Measurements from ENCODE around the gene HYAL3. TPM values are rescaled to one million over a fixed set of nuclear protein-coding genes. Genes with fewer than 3 reads are reported as not detected.

The HYAL3 gene
- total and polyA plus RNA-seq, 2 of the 13 experiments (the other 11 are each of a cell fraction or from before 2014, with no cell fraction given), result 5.5 to 10.4 TPM

GRCh38 chr3:50260027-50260941, 38.9 kb downstream of the HYAL3 start (continued):
- TF ChIP-seq ZBTB2 (CRISPR knock-in tag; IDR thresholded peaks at IDR 0.05; ENCODE audit: low read depth), result peak; percentile 90
- no peak for TF ChIP-seq GRHL1 (CRISPR knock-in tag; conservative IDR thresholded peaks at IDR 0.05)
- no peak for TF ChIP-seq FOSL2 (CRISPR knock-in tag; IDR thresholded peaks at IDR 0.05)
- TF ChIP-seq ZNF776 (CRISPR knock-in tag; IDR thresholded peaks at IDR 0.05), result 0 out of 2 replicates have a peak, but pooled peaks have one; percentile 31
- peak; percentile 14 to 33; a peak in 2 of 4 replicates for TF ChIP-seq NR2F1 (CRISPR knock-in tag; IDR thresholded peaks at IDR 0.05)
- no peak for TF ChIP-seq ZNF432 (CRISPR knock-in tag; IDR thresholded peaks at IDR 0.05; ENCODE audit: borderline replicate concordance)
- no peak for TF ChIP-seq MTF2 (CRISPR knock-in tag; IDR thresholded peaks at IDR 0.05; ENCODE audit: borderline replicate concordance)
- peak; percentile 53; the same call in 1 of the 2 replicates for TF ChIP-seq MIER3 (CRISPR knock-in tag; IDR thresholded peaks at IDR 0.05; ENCODE audit: borderline replicate concordance)
- 0 out of 2 replicates have a peak, but pooled peaks have one; percentile 15 for TF ChIP-seq ZSCAN9 (CRISPR knock-in tag; IDR thresholded peaks at IDR 0.05; ENCODE audit: borderline replicate concordance)
- peak; percentile 41 for TF ChIP-seq ZNF18 (CRISPR knock-in tag; IDR thresholded peaks at IDR 0.05; ENCODE audit: insufficient replicate concordance)
- peak; percentile 96 for TF ChIP-seq STAG1 (CRISPR knock-in tag; IDR thresholded peaks at IDR 0.05)
- no peak for TF ChIP-seq CERS6 (CRISPR knock-in tag; IDR thresholded peaks at IDR 0.05)
- 0 out of 2 replicates have a peak, but pooled peaks have one; percentile 40 for TF ChIP-seq PCBP1 (IDR thresholded peaks at IDR 0.05; ENCODE audit: borderline replicate concordance, low read depth, low read length)
- TF ChIP-seq ZNF234 (CRISPR knock-in tag; conservative IDR thresholded peaks at IDR 0.05), result peak; percentile 65; the same call in 1 of the 2 replicates
- 0 out of 4 replicates have a peak, but pooled peaks of 1 of the 2 experiments have one; percentile 43 for TF ChIP-seq ATF4 (CRISPR knock-in tag; IDR thresholded peaks at IDR 0.05)
- TF ChIP-seq ZNF670 (CRISPR knock-in tag; IDR thresholded peaks at IDR 0.05; ENCODE audit: borderline replicate concordance), result no peak; the same call in 1 of the 2 replicates
- peak; percentile 37 for TF ChIP-seq ZNF777 (CRISPR knock-in tag; IDR thresholded peaks at IDR 0.05)
- TF ChIP-seq ZNF576 (CRISPR knock-in tag; IDR thresholded peaks at IDR 0.05), result no peak
- no peak for TF ChIP-seq RFX5 (IDR thresholded peaks at IDR 0.05; ENCODE audit: low read depth, low read length)
- TF ChIP-seq ZNF20 (CRISPR knock-in tag; IDR thresholded peaks at IDR 0.05), result 0 out of 2 replicates have a peak, but pooled peaks have one; percentile 36
- TF ChIP-seq ATRX (CRISPR knock-in tag; IDR thresholded peaks at IDR 0.05; ENCODE audit: borderline replicate concordance), result no peak
